Endothelial cell of umbilical vein (primary cell): Measurements from ENCODE around the gene KCP. TPM values are rescaled to one million over a fixed set of nuclear protein-coding genes. Genes with fewer than 3 reads are reported as not detected.

Source experiments
- BruUV-seq: library from RNA; stranded (reverse); fragments of 400-500 nt; replicated peaks from 2 replicates; lab custom pipeline; 2021; lab: Mats Ljungman, UMichigan
- CTCF ChIA-PET: fragments of 300-600, 350-600 bp; sonication (Branson Sonifier 250); formaldehyde crosslinking; loops from one replicate; lab custom pipeline; 2021; ENCODE audit warnings: antibody characterized with exemption, inconsistent platforms; lab: Charles Lee
- POLR2A ChIA-PET: fragments of 300-600, 350-600 bp; sonication (Branson Sonifier 250); formaldehyde crosslinking; loops from one replicate; lab custom pipeline; 2021; ENCODE audit warnings: antibody characterized with exemption, inconsistent platforms; lab: Charles Lee
- DNase-seq: peaks from one replicate; pipeline ENCODE4 v3.0.0-alpha.2; 2011; ENCODE audit warnings: low read depth, low spot score
- FAIRE-seq: peaks from 2 replicates; lab custom pipeline; 2011; peaks lifted over from hg19 to GRCh38; lab: Jason Lieb, UNC
- H2AFZ ChIP-seq: 2 replicates; pipeline ENCODE4 v1.6.0; 2012; ENCODE audit warnings: low read depth, low read length, control low read depth, inconsistent platforms
- H3K27ac ChIP-seq: 2 replicates; pipeline ENCODE4 v1.5.1; 2011; ENCODE audit warnings: low read depth, mild to moderate bottlenecking, control low read depth, low read length, moderate library complexity; ENCODE audit not compliant: insufficient read depth
- H3K27me3 ChIP-seq, 2 experiments: 2 replicates each; pipeline versions ENCODE4 v1.6.0 to v1.6.1; 2011; ENCODE audit warnings: low read length in 2 of 2, mixed read lengths in 1 of 2; ENCODE audit not compliant: control insufficient read depth in 2 of 2, insufficient read depth in 2 of 2
- H3K36me3 ChIP-seq, 2 experiments: 2 replicates in 1 of 2; 3 replicates in 1 of 2; pipeline ENCODE4 v1.5.1; 2011; ENCODE audit warnings: low read length in 2 of 2, mild to moderate bottlenecking in 1 of 2, moderate library complexity in 1 of 2; ENCODE audit not compliant: control insufficient read depth in 2 of 2, insufficient read depth in 2 of 2; ENCODE audit errors: extremely low read depth in 1 of 2
- H3K4me1 ChIP-seq: 3 replicates; pipeline ENCODE4 v1.5.1; 2011; ENCODE audit warnings: mild to moderate bottlenecking, low read length; ENCODE audit not compliant: control insufficient read depth, insufficient read depth; ENCODE audit errors: extremely low read depth
- H3K4me2 ChIP-seq: 2 replicates; pipeline ENCODE4 v1.6.1; 2011; ENCODE audit warnings: low read length, control low read depth, mixed read lengths; ENCODE audit not compliant: insufficient read depth
- H3K4me3 ChIP-seq, 3 experiments: fragments of 200-600 bp in 1 of 3; sonication (generic), shearing (Covaris generic) in 1 of 3; replicated peaks in 1 of 3; 2 replicates each; pipeline ENCODE4 v1.5.1; 2011 to 2016; ENCODE audit warnings: control low read depth in 3 of 3, low read length in 3 of 3, mild to moderate bottlenecking in 2 of 3, inconsistent platforms in 1 of 3, low read depth in 1 of 3, moderate library complexity in 1 of 3; ENCODE audit not compliant: insufficient read depth in 1 of 3
- H3K79me2 ChIP-seq: 2 replicates; pipeline ENCODE4 v1.6.0; 2012; ENCODE audit warnings: low read length, inconsistent platforms; ENCODE audit not compliant: control insufficient read depth, insufficient read depth
- H3K9ac ChIP-seq: replicated peaks from 2 replicates; pipeline ENCODE3; 2011; ENCODE audit warnings: low read length, control low read depth; ENCODE audit not compliant: insufficient read depth; ENCODE audit errors: extremely low read depth
- H3K9me1 ChIP-seq: replicated peaks from 3 replicates; pipeline ENCODE4 v1.6.0; 2011; ENCODE audit warnings: mild to moderate bottlenecking, low read length; ENCODE audit not compliant: control insufficient read depth, insufficient read depth; ENCODE audit errors: extremely low read depth
- H3K9me3 ChIP-seq: replicated peaks from 2 replicates; pipeline ENCODE4 v1.5.1; 2012; ENCODE audit warnings: low read length, inconsistent platforms; ENCODE audit not compliant: control insufficient read depth, insufficient read depth
- H4K20me1 ChIP-seq: replicated peaks from 2 replicates; pipeline ENCODE3; 2011; ENCODE audit warnings: mild to moderate bottlenecking, low read length; ENCODE audit not compliant: control insufficient read depth, insufficient read depth; ENCODE audit errors: extremely low read depth
- CTCF ChIP-seq, 2 donors: IDR thresholded peaks; 1 replicate in 1 of 2; 2 replicates in 1 of 2; pipeline ENCODE4 v1.5.1; 2011; ENCODE audit warnings: low read length in 2 of 2, mild to moderate bottlenecking in 2 of 2, moderate library complexity in 2 of 2, control low read depth in 1 of 2, inconsistent platforms in 1 of 2, low read depth in 1 of 2; ENCODE audit not compliant: insufficient read depth in 1 of 2; ENCODE audit errors: extremely low read depth in 1 of 2
- EZH2 ChIP-seq: IDR thresholded peaks from 2 replicates; pipeline ENCODE4 v1.6.1; 2012; ENCODE audit warnings: borderline replicate concordance, low read depth, mild to moderate bottlenecking, moderate library complexity, low read length, inconsistent platforms; ENCODE audit not compliant: severe bottlenecking
- FOS ChIP-seq: IDR thresholded peaks from 2 replicates; pipeline ENCODE4 v1.6.1; 2011; ENCODE audit warnings: mild to moderate bottlenecking, low read length, moderate library complexity, borderline replicate concordance; ENCODE audit not compliant: insufficient read depth
- GATA2 ChIP-seq: IDR thresholded peaks from 2 replicates; pipeline ENCODE4 v1.7.0; 2011; ENCODE audit warnings: low read depth, mild to moderate bottlenecking, moderate library complexity, mixed read lengths, low read length; ENCODE audit not compliant: insufficient read length, insufficient read depth
- JUN ChIP-seq: IDR thresholded peaks from 2 replicates; pipeline ENCODE4 v1.6.1; 2011; ENCODE audit warnings: borderline replicate concordance, low read depth; ENCODE audit not compliant: insufficient read length, insufficient read depth
- MAX ChIP-seq: IDR thresholded peaks from 2 replicates; pipeline ENCODE4 v1.6.1; 2011; ENCODE audit not compliant: insufficient read depth, insufficient read length
- MYC ChIP-seq: IDR thresholded peaks from one replicate; pipeline ENCODE4 v1.6.1; 2011; ENCODE audit warnings: mild to moderate bottlenecking, low read depth, low read length
- POLR2A ChIP-seq: IDR thresholded peaks from 2 replicates; pipeline ENCODE4 v1.6.1; 2012; ENCODE audit warnings: low read depth, mild to moderate bottlenecking, control low read depth, low read length
- POLR2AphosphoS5 ChIP-seq: IDR thresholded peaks from 2 replicates; pipeline ENCODE4 v1.6.1; 2012; ENCODE audit warnings: low read depth, mild to moderate bottlenecking, control low read depth, low read length, moderate library complexity; ENCODE audit not compliant: insufficient read depth
- dilution Hi-C: fragments of 300-500 bp; cut with MboI; formaldehyde crosslinking; loops from one replicate; pipeline ENCODE4 v1.15.0; 2019; ENCODE audit warnings: low sequenced_read_pairs; ENCODE audit not compliant: extremely low pct_ligation_motif_present
- intact Hi-C: fragments of 100-400 bp; cut with micrococcal nuclease; formaldehyde crosslinking; loops from one replicate; pipeline ENCODE4 v1.10.0; 2022
- polyA plus RNA-seq, 4 experiments: library from polyadenylated mRNA; depleted of rRNA in 3 of 4; stranded (reverse) in 3 of 4; unstranded in 1 of 4; fragments of >200 nt; gene quantifications; 2 replicates each; pipeline versions ENCODE4 v1.2.1 to v1.2.3, GENCODE V29; 2011 to 2012; ENCODE audit warnings: missing spikeins in 1 of 4
- total RNA-seq: library from RNA; stranded (reverse); gene quantifications from 2 replicates; pipeline ENCODE4 v1.2.3, GENCODE V29; 2021

Gene KCP
- total and polyA plus RNA-seq, 2 donors (not counting 3 experiments of a cell fraction or from before 2014, with no cell fraction given), result not detected

- H3K9me3 ChIP-seq, result no peaks in the 10 kb centered on the region
- FAIRE-seq (no peak), DNase-seq (no peak)
- H4K20me1 ChIP-seq, result no peaks in the 10 kb centered on the region
- no peak overlapping the region for H3K4me3 ChIP-seq
- H3K9me1 ChIP-seq, result no peaks in the 10 kb centered on the region
- H3K79me2 ChIP-seq, result no peaks in the 10 kb centered on the region
- no peak overlapping the region for H3K27ac ChIP-seq
- no peaks in the 10 kb centered on the region for H3K27me3 ChIP-seq
- intact Hi-C loops, result no loop called here
- no peak overlapping the region for H3K4me2 ChIP-seq
- no peak for TF ChIP-seq GATA2
- TF ChIP-seq POLR2A, result no peak
- TF ChIP-seq JUN, result no peak
- no peak for TF ChIP-seq MAX
- no peak for TF ChIP-seq MYC
- no peak for TF ChIP-seq EZH2
- no peak for TF ChIP-seq POLR2AphosphoS5
- no peak for TF ChIP-seq FOS
- TF ChIP-seq CTCF (IDR thresholded peaks at IDR 0.05; ENCODE audit: extremely low read depth in 1 of 2, insufficient read depth in 1 of 2, low read depth in 1 of 2, low read length in 2 of 2), result no peak
- ChIA-PET POLR2A (no interaction called here), CTCF (no interaction called here)
- H3K4me1 ChIP-seq, result no peaks in the 10 kb centered on the region
- H3K9ac ChIP-seq, result no peak overlapping the region
- BruUV-seq, result no TSS peak
- no peak overlapping the region for H2AFZ ChIP-seq
- peaks cover 12 to 81% of the 10 kb centered on the region in 2 experiments for H3K36me3 ChIP-seq
- dilution Hi-C loops, result no loop called here
Observed at GRCh38 chr7:128852537-128853254, 57.8 kb downstream of the KCP start.
